Epithelial cell of proximal tubule (primary cell): ENCODE measurements around the gene MILR1. TPM values are rescaled to one million over a fixed set of nuclear protein-coding genes. Genes with fewer than 3 reads are reported as not detected.

Source experiments
- DNase-seq: peaks from one replicate; pipeline ENCODE4 v3.0.0-alpha.2; 2011; ENCODE audit warnings: low read depth
- H3K4me3 ChIP-seq: 2 replicates; pipeline ENCODE4 v1.5.1; 2011; ENCODE audit warnings: low read depth, mild to moderate bottlenecking, low read length
- total RNA-seq: library from RNA; depleted of rRNA; stranded (reverse); fragments of >200 nt; gene quantifications from 2 replicates; pipeline ENCODE4 v1.2.3, GENCODE V29; 2015
- TF ChIP-seq, protein P1 (sequence below): conservative IDR thresholded peaks from 2 replicates; pipeline ENCODE4 v1.5.1; 2012; ENCODE audit warnings: low read depth, mild to moderate bottlenecking, low read length

The MILR1 gene
- total RNA-seq, 1 donor from 2014 or later = not detected

- TF ChIP-seq, protein P1, sequence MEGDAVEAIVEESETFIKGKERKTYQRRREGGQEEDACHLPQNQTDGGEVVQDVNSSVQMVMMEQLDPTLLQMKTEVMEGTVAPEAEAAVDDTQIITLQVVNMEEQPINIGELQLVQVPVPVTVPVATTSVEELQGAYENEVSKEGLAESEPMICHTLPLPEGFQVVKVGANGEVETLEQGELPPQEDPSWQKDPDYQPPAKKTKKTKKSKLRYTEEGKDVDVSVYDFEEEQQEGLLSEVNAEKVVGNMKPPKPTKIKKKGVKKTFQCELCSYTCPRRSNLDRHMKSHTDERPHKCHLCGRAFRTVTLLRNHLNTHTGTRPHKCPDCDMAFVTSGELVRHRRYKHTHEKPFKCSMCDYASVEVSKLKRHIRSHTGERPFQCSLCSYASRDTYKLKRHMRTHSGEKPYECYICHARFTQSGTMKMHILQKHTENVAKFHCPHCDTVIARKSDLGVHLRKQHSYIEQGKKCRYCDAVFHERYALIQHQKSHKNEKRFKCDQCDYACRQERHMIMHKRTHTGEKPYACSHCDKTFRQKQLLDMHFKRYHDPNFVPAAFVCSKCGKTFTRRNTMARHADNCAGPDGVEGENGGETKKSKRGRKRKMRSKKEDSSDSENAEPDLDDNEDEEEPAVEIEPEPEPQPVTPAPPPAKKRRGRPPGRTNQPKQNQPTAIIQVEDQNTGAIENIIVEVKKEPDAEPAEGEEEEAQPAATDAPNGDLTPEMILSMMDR = no peak
- H3K4me3 ChIP-seq = no peak overlapping the region
- no peak for DNase-seq
These were observed 44.9 kb upstream of the MILR1 start for GRCh38 chr17:64403881-64404460.

DNA sequence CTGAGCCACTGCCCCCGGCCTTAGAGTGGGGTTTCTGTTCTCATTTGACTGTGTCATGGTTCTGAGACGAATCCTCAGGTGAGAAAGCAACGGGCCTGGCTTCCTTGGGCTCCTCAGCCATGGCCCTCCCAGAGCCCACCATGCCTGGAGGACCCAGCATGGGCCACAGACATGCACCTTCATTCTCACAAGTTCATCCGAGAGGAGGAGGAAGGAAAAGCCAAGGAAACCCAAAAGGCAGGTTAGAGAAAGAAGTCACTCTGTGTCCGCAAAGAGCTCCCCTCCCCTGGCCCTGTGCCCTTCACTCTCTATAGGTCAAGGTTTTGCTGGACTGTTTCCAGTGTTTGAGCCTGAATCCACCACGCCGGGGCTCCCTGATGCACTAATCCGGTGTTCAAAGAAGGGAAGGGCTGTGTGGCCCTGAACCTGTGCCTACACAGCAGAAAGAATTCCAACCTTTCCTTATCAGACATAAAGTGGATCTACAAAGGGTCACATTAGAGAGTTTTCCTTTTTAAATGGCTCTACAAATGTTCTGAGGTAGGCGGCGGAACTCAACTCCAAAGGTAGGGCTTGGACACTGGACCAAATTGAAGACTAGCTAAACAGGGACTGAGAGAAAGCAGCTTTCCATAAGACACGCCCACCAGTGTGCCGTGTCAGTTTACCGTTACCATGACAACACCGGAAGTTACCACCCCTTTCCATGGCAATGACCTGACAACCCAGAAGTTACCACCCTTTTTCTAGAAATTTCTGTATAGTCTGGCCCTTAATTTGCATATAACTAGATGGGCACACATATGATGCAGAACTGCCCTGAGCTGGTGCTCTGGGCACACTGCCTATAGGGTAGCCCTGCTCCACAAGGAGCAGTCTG lies 42.4 kb upstream of the MILR1 start:
- TF ChIP-seq, protein P1 = no peak
- no peak for DNase-seq
- no peak overlapping the region for H3K4me3 ChIP-seq

DNA sequence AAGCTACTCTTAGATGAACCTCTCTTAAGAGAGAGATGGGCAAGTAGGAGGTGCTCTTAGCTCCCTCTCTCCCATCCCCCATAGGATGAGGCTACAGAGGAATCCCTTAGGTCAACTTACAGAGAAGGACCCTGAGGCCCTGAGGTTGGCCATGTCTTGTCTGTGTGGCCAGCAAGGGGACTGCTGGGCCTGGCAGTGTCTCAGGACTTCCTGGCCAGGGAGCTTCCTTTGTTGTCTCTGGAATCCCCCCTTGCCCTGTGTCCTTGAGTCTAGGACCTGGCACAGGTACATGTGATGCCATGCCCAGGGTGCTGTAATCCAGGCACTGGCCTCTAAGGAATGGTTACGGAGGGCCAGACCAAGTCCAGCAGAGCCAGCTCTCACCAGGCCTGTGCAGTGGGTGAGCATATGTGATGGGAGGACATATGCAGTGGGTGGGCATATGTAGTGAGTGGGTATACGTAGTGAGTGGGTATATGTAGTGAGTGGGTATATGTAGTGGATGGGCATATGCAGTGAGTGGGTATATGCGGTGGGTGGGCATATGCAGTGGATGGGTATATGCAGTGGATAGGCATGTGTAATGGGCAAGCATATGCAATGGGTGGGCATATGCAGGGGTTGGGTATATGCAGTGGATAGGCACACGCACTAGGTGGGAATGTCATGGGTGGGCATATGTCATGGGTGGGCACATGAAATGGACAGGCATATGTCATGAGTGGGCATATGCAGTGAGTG lies 38.0 kb upstream of the MILR1 start:
- DNase-seq = no peak
- H3K4me3 ChIP-seq = no peak overlapping the region
- TF ChIP-seq, protein P1 = no peak

DNA sequence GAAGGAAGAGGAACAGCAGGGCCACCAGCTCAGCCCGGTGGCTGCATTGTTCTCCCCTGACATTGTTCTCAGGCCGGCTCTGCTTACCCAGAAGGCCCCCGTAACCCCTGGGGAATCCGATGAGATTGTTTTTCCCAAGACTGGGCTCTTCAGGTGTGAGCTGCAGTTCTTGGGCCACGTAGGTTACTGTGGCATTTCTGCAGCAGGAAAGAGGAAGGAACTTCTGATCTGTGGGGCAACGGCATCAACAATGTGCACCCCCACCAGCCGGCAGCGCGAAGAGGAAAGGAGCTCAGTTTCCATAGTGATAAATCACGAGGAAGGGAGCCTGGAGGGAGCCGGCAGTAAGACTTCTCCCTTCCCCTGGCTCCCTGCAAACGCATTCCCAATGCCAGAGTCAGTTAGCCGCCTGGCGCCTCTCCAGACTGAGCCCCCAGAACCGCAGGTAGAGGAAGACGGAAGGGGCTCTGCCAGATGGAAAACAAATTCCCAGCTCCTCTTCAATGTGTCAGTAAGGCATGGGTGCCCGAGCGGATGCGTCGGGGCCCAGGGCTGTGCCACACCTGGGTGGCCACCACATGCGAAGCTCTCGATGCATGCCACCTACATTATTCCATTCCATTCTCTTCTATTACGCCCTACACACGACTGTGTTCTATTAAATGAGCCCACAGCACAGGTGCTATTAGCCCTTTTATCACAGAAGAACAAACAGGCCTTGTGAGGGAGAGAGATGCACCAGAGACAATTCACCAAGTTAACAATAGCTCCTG lies 36.7 kb upstream of the MILR1 start:
- no peak overlapping the region for H3K4me3 ChIP-seq
- DNase-seq = no peak
- TF ChIP-seq, protein P1 = no peak

DNA sequence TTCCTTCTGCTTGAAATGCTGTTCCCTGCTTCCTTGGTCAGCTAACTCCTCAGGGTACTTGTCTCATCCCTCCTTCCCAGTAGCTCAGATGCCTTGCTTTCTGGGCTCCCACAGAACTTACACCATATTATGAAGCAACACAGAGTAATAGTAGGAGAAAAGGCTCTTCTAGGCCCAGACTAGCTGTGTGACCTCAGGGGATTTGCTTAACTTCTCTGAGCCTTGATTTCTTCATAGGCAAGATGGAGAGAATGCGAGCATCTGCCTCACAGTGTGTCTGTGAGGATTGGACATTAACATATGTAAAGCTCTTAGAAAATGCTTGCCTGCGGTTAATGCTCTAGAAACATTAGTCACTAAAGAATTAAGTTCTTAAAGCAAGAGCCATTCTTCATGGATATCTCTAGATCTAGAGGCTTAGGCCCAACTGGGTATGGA lies 36.0 kb upstream of the MILR1 start:
- TF ChIP-seq, protein P1 = no peak
- DNase-seq = no peak
- no peak overlapping the region for H3K4me3 ChIP-seq

DNA sequence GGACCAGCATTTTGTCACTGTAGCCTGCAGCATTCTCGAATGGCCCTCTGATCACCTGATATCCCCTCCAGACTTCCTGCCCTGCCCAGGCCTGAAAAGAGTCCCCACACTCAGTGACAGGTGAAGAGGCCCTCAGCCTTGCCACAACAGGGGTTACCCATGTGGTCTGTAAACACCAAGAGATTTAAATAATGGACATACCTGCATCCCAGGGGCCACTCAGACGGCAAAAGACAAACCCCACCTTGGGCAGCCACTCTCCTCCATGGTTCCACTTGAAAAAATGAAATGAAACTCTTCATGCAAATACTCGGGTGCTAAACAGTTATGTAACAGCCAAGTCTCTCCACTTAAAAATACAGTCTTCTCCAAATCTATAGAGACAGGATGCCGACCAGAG lies 35.4 kb upstream of the MILR1 start:
- no peak overlapping the region for H3K4me3 ChIP-seq
- no peak for DNase-seq
- TF ChIP-seq, protein P1 = no peak
